Activated CD8-positive, alpha-beta memory T cell treated with anti-CD3 and anti-CD28 coated beads for 1 hour (primary cell): Measurements from ENCODE around the gene COL26A1.
"Not testable (repeated sequence)": the region's sequence is repeated elsewhere in the genome, so short reads cannot be mapped to it uniquely, and the experiment has no call there.

Experiments used
- DNase-seq, 2 donors: peaks; one replicate each; pipeline ENCODE4 v3.0.0-alpha.2; 2020; ENCODE audit warnings: low read depth in 1 of 2; ENCODE audit errors: extremely low read depth in 1 of 2

The COL26A1 gene

DNA sequence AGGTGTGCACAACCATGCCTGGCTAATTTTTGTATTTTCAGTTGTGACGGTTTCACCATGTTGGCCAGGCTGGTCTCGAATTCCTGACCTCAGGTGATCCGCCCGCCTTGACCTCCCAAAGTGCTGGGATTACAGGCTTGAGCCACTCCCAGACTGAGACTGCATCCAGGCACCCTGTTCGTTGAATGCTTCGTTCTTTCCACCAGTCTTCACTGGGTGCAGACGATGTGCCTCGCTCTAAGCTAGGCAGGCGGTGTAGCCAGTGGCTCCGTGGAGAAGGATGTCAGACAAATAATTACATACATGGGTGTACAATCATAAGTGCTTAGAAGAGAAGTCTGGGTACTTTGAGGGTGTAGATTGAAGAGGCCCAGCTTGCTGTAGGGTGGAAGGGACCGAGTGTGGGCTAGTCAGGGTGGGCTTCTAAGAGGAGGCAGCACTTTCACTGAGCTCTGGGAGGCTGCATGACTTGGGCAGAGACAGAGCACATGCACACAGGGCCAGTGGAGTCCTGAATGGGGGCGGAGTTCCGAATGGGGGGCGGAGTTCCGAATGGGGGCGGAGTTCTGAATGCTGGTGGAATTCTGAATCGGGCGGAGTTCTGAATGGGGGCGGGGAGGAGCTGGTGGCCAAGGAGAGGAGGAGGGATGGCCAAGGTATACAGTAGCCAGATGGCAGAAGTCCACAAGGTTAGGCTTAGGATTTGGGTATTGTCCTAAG is 74.3 kb downstream of the COL26A1 start:
- DNase-seq, result no peak

DNA sequence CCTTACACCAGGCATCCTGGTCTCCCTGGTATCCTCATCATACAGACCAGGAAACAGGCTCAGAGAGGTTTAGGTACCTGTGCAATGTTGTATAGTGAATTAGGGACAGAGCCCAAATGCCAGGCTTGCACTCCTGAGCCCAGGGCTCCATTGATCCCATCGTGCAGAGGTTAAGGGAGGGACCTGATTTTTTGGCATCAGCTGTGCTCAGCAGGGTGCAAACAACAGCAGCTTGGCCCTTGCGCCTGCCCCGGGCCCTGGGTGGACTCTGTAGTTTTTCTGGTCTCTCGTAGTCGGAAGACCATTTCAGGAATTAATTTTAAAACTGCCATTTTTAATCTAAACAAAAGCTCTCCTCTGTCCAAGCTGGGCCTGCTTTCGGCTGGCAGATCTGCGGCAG is 79.2 kb downstream of the COL26A1 start:
- no peak for DNase-seq

DNA sequence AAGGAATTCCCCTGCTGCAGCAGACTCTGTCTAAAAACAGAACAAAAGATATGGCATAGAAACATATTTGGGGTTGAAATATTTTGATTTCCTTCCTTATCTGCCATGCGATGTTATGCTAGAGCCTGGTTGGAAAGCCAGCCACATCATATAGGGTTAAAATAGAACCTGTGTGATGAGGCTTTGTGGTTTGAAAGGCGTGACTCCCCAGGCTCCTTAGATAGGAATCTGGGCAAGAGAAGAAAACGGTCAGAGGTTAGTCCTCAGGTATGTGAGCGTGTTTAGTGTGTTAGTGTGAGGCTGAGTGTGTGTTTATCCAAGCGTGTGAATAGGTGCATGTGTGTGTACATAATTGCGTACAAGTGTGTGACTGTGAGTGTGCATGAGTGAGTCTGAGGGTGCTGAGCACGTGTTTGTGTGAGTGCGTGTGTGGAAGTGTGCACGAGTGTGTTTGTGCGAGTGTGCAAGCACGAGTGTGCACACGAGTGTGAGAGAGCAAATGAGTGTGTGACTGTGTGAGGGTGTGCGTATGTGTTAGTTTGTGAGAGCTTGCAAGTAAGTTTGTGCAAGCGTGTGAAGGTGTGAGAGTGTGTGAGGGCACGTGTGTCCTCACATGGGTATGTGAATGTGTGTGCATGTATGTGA is 79.9 kb downstream of the COL26A1 start:
- no peak for DNase-seq

DNA sequence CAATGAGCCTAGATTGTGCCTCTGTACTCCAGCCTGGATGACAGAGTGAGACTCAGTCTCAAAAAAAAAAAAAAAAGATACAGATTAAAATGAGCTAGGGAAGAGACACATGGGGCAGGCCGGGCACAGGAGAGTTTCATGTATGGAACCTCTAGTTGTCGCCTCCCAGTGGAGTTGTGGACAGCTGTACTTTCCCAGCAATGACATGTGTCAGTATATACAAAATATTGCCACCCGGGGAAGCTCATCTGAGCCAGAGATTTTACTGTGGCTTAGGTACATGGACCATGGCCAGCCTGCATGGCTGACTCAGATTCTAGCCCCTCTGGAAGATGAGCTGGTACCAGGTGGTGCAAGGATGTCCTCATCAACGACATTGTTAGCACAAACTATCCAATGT is 87.4 kb downstream of the COL26A1 start:
- no peak for DNase-seq

DNA sequence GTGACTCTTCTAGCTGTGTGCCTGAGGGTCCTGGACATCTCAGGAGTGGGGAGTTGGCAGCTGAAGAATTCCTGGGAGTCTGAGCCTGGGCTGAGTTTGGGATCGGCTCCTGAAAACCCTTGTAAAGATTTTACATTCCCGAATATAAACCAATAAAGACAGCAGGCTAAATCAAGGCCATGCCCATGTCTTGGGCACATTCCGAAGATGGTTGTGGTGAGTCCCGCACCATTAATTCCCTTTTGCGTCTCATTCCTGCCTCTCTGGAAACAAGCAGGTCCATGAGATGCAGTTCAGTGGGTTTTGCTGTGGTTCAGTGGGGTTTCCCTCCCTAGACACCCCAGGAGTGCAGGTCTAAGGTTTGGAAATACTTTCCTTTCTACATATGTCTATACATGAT is 90.9 kb downstream of the COL26A1 start:
- no peak for DNase-seq

DNA sequence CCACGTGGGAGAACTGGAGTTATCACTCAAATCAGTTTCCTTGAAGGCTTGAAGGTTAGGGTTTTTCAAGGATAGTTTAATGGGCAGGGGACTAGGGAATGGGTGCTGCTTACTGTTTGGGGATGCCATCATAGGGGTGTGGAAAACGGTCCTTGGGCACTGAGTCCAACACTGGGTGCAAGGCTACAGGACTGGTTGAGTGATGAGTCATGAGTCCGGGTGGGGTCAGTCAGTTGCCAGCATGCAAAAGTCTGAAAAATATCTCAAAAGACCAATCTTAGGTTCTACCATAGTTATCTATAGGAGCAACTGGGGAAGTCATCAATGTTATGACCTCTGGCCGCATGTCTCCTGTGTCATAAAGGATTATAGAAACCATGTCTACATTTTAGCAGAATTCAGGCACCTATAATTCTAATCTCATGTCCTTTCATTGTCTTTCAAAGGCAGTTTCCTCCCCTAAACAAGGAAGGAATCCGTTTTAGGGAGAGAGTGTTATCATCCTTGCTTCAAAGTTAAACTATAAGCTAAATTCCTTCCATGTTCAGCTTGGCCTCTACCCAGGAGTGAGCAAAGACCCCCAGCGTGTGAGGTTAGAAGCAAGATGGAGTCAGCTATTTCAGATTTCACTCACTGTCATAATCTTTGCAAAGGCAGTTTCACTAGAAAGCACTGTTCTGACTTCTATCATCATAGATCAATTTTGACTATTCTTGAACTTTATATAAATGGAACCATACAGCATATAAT is 94.5 kb downstream of the COL26A1 start:
- no peak for DNase-seq

DNA sequence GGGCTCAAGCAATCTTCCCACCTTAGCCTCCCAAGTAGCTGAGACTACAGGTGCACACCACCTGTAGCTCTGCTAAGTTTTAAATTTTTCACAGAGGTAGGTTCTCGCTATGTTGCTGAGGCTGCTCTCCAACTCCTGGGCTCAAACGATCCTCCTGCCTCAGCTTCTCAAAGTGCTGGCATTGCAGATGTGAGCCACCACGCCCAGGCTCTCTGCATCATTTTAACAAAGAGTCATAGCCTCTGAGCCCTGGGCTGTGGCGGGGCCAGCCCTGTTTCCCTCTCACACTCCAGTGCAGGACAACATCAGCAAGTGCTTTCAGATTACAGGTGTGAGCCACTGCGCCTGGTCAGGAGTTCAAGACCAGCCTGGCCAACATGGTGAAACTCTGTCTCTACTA is 102.5 kb downstream of the COL26A1 start:
- no peak for DNase-seq

DNA sequence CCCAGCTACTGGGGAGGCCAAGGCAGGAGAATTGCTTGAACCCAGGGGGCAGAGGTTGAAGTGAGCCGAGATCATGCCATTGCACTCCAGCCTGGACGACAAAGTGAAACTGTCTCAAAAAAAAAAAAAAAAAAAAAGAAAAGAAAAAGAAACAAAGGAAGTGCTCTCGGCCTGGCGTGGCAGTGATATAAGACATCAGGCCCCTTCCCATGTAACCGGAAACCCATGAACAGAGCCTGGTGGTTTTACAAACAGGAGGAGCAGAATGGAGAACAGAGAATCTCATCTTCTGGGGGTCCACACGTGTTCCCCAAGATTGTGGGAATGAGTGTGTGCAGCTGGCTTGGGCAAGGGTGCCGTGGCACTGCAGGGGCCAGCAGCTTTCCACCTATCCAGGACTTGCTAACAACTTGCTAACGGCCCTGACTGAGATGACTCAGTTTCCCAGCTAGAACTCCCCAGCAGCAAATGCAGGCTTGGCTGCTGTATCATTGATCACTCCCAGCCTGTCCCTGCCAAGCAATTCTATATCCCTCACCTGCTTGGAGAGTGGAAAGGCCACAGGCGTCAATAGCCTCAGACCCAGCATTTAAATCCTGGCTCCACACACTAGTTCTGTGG is 103.0 kb downstream of the COL26A1 start:
- DNase-seq, result no peak

DNA sequence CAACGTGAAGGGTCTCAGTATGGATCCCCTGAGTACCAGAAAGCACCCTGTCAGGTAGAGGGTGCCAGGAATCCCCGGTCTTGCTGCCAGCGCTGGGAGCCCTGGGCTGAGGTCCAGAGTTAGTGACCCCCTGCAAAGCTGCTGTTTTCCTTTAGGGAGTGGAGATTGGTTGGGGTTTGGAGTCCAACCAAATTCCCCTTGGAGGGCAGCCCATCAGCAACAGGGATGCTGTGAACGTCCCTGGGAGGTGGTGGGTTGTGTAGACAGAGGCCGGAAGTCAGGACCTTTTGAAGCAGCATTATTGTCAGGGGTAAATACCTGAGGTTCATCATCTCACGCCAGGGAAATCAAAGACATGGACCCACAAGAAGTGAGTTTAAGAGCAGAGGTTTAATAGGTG is 104.2 kb downstream of the COL26A1 start:
- no peak for DNase-seq

DNA sequence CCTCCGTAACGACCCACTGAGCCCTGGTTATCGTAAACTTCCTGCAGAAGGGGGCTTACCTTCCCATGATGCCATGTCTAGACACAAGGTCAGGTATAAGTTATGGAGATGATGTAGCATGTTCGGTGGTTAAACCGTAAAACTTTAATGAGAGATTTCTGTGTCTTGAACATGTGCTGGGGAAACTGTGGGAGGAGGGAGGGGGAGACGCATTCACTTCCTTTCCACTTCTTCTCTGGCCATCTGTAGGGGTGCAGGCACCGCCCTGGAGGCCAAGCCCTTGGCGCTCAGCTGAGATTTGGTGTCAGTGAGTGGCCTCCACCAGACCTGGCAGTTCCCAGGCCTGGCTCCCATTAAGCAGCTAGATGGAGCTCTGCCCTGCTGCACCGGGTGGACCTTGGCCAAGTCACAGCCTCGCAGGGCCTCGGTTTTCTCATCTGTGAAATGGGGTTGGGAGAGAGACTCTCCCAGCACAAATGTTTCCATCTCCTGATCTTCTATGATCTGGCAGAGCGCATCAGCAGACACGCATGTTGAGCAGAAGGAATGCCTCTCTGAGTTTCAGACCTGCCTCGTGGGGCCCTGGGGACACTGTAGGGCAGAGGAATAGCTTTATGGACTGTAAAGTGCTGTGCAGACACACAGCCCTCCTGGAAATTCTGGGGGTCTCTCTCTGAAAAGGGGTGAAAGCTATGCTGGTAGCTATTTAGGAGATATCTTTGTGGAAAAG is 106.0 kb downstream of the COL26A1 start:
- DNase-seq, result no peak

DNA sequence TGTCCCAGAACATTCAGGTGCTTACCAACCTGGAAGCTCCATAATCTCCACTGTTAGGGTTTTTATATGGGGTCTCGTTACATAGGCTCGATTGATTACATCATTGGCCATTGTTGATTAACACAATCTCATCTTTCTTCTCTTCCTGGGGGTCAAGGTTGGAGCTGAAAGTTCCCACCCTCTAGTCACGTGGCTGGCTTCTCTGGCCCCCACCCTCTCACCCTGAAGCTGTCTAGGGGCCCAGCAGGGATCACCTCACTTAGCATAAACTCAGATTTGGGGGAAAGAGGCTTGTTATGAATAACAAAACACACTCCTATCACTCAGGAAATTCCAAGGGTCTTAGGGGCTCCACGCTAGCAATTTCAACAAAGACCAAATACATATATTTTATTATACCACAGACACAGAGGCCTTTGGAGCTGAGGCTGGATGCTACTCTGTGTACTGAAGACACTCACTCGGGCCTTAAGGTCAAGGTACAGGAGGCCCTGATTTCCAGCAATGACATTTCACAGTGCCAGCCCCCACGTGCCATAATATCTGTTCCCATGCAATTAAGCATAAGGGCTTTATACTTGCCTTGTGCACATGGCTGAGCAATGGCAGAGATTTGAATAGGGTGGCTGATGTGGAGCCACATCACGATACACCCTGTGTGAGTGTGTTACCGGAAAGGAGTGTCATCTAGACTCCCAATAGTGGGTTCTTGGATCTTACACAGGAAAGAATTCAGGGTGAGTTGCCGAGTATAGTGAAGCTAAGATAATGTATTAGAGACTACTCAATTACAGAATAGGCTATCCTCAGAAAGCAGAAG is 108.2 kb downstream of the COL26A1 start:
- no peak for DNase-seq

DNA sequence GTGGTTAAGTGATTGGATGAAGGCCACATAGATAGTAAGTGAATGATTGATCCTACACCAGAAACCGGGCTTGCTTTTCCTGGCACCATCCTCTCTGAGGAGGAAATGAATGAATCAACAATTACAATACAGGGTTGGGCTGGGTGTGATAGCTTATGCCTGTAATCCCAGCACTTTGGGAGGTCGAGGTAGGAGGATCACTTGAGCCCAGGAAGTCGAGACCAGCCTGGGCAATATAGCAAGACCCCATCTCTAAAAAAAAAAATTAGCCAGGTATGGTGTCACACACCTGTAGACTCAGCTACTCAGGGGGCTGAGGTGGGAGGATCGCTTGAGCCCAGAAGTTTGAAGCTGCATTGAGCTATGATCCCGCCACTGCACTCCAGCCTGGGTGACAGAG is 111.5 kb downstream of the COL26A1 start:
- DNase-seq, result no peak

DNA sequence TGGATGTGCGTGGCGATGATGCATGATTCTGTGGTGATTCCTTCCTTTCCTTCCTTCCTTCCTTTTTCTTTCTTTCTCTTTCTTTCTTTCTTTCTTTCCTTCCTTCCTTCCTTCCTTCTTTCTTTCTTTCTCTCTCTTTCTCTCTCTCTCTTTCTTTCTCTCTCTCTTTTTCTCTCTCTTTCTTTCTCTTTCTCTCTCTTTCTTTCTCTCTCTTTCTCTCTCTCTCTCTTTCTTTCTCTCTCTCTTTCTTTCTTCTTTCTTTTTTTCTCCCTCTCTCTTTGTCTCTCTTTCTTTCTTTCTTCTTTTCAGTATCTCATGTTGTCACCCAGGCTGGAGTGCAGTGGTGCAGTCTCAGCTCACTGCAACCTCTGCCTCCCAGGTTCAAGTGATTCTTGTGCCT is 113.0 kb downstream of the COL26A1 start:
- not testable (repeated sequence) for DNase-seq

DNA sequence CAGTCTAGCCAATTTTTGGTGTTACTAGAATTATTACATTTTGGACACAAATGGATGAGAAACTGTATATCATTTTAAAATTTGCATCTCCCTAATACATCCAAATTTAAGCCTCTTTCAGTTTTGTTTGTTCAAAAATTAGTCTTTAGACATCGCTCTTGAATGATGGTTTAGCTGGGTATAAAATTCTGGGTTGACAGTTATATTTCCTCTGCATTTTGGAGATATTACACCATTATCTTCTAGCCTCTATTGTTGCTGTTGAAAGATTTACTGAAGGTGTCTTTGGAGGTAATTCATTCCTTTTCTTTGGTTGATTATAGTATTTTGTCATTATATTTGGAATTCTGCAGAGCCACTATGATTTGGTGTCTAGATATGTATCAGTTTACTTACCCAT is 116.5 kb downstream of the COL26A1 start:
- no peak for DNase-seq

DNA sequence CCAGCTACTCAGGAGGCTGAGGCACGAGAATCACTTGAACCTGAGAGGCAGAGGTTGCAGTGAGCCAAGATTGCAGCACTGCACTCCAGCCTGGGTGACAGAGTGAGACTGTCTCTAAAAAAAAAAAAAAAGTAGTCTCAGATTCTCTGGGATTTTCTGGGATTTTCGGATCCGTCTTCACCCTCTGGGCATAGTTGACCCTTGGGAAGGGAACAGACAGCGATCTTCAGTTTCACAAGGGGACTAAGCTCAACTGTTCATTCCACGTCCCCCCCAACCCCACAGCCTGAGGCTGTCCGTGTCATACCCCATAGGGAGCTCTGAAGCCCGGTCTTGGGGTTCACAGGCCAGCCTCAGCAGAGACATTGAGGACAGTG is 123.4 kb downstream of the COL26A1 start:
- DNase-seq, result not testable (repeated sequence)

DNA sequence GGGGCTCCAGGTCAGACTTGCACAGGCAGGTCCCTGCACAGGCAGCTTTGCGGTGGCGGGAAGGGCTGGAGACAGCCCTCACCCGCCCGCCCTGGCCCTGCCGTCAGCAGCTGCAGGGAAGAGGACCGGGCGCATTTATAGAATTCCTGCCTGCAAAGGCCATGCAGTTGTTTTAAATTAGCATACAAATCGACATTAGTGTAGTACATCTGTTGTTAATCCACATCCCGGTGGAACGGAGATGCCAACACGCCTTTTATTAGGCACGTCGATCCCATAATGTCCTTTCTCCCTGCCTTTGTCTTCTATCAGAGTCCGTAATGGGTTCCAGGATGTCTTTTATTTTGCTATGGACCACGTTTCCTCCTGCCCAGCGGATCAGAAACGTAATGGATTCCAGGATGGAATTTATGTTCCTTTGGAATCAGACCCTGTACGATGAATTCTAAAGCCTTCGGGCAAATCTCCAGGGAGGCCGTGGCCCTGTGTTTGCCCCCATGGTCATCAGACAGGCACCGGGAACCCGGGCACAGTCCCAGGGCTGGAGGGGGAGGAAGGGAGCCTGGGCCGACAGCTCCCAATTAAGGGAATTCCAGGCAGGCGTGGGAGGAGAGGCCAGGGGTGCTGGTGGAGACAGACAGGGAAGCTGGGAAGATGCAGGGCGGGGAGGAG is 123.9 kb downstream of the COL26A1 start:
- DNase-seq, result no peak

DNA sequence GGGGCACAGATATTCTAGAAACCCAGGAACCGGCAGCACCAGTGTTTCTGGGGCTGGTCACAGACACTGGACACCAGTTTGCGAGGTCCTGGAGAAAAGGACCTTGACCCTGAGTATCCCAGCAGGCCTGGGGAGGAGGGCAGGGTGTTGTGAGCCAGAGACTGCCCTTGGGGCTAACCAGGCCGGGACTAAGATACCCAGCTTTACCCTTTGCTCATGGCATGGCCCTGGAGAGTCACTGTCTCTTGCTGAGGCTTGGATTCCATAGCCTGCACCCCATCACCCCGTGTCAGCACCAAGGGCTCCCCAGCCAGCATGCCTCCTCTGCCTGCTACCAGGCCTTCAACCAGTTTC is 124.4 kb downstream of the COL26A1 start:
- no peak for DNase-seq

DNA sequence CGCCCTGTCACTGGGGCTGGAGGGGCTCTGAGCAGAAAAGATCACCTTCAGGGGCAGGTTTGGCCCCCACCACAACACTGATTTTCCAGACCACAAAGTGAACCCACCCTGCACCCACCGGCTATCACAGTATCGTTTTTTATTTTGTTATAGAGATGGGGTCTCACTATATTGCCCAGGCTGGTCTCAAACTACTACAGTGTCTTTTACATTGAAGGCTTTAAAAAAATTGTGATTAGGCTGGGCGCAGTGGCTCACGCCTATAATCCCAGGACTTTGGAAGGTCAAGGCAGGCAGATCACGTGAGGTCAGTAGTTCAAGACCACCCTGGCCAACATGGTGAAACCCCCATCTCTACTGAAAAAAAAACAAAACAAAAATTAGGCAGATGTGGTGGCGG is 125.1 kb downstream of the COL26A1 start:
- DNase-seq, result no peak

DNA sequence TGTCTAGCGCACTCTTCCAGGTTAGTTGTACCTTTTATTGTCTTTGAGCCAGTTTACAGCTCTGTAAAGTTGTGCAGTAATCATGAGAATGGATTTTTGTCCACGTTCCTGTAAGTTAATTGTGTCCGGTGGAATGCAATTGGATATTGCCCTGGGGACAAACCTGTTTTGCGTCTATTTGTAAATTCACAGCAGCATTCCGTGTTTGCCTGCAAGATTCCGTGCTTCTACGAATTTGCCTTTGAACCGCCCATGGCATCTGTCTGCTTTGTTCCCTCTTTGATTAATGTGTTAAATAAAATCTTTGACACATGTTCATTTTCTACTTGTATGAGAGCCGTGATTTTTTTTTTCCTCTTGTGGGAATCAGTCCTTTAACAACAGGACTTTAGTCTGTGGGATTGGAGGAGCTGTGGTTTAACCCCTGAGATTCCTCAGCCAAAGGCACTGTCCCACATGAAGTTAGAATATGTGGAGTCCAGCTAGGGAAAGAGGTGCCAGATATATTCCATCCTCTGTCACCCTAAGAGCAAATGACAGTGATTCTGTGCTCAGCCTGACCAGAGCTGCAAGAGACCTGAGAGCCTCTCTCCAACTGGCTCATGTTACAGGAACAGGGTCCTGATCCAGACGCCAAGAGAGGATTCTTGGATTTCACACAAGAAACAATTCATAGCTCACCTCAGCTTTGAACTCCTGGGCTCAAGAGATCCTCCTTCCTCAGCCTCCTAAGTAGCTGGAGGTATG is 126.3 kb downstream of the COL26A1 start:
- DNase-seq, result no peak
